Hepatocyte (in vitro differentiated cells): ENCODE data around the gene SLC44A1.

Experiments
- CTCF ChIP-seq: fragments of 200-600 bp; sonication (generic); IDR thresholded peaks from 2 replicates; pipeline ENCODE4 v1.5.1; 2016; ENCODE audit warnings: antibody characterized with exemption, mild to moderate bottlenecking; ENCODE audit not compliant: poor library complexity
- EZH2 ChIP-seq: fragments of 200-600 bp; sonication (generic); IDR thresholded peaks from 2 replicates; pipeline ENCODE4 v1.6.1; 2016; ENCODE audit warnings: antibody characterized with exemption, mild to moderate bottlenecking, borderline replicate concordance
- EZH2phosphoT487 ChIP-seq: fragments of 200-600 bp; sonication (generic); IDR thresholded peaks from one replicate; pipeline ENCODE4 v1.6.1; 2018; ENCODE audit warnings: antibody characterized with exemption, mild to moderate bottlenecking, low read depth, moderate library complexity; ENCODE audit not compliant: unreplicated experiment, severe bottlenecking

GRCh38 chr9:105278751-105279150 is 34.3 kb downstream of the SLC44A1 start:
- TF ChIP-seq CTCF (no peak), EZH2phosphoT487 (no peak), EZH2 (no peak)
